HG02973 (cell line): ENCODE data around the gene TAF6.

Source experiments
- ATAC-seq: cut with Tn5 transposase; IDR thresholded peaks from one replicate; pipeline ENCODE4 v1.9.1; 2021; ENCODE audit warnings: moderate library complexity; ENCODE audit not compliant: unreplicated experiment

TAF6 gene

GRCh38 chr7:100098913-100099312, 20.2 kb downstream of the TAF6 start:
- no peak for ATAC-seq

- no peak for ATAC-seq
Measured at GRCh38 chr7:100095704-100096103, 23.5 kb downstream of the TAF6 start.

DNA sequence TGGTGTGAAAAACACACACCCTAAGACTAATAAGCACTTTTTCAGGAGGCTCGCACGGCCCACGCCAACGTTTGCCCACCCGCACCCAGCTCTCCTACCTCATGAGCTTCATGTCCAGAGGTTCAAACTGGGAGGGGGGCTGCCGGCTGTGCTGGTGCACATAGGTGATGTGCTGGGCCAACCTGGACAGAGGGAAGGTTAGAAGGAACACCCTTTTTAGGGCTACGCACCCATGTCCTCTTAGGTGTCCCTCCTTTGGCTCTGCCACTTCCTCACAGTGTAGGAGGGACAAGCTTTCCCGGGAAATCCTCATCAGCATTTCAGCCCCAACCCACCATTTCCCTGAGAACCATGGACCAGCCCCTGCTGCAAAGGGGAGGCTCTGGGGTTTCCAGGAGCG, 23.9 kb downstream of the TAF6 start:
- ATAC-seq = no peak

DNA sequence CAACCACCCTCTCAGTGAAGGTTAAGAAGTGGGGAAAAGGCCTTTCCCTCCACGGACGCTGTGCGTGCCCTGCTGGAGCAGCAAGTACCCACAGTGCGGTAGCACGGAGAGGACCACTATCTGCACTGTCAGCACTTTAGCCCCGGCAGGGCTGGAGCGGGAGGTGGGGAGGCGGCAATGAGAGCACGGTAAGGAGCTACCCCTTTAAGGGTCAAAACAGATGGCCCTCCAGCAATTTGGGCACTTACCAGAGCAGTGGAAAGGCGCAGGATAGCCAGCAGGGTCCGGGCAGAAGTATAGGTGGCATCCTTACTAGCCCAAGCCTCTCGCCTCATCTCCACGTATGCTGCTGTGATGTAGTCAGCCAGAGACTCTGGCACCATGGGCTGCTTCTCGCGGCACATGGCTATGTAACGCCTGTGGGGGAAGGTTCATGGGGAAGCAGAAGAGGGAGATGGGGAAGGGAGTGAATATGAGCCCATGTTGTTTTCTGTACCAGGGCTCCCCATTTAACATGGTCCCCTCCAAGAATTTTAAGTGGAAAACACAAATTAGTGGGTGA, 25.2 kb downstream of the TAF6 start:
- no peak for ATAC-seq

DNA sequence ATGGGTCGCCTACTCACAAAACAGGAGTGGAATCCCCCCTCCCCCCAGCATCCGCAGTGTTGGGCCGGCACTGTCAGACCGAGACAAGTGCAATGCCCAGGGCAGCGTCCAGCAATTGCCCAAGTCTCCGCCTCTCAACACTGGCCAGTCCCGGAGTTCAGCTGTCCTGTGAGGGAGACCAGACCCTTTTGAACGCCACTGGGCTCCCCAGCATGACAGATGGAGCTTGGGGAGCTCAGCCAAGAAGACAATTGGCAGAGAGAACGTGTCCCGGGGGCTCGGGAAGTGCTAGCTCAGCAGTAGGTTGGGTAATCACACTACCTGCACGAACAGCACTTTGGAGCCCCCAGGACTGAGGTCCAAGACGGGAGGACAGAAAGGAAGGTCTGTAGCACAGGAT, 25.7 kb downstream of the TAF6 start:
- no peak for ATAC-seq

GRCh38 chr7:100093054-100093453, 26.1 kb downstream of the TAF6 start:
- ATAC-seq = no peak

DNA sequence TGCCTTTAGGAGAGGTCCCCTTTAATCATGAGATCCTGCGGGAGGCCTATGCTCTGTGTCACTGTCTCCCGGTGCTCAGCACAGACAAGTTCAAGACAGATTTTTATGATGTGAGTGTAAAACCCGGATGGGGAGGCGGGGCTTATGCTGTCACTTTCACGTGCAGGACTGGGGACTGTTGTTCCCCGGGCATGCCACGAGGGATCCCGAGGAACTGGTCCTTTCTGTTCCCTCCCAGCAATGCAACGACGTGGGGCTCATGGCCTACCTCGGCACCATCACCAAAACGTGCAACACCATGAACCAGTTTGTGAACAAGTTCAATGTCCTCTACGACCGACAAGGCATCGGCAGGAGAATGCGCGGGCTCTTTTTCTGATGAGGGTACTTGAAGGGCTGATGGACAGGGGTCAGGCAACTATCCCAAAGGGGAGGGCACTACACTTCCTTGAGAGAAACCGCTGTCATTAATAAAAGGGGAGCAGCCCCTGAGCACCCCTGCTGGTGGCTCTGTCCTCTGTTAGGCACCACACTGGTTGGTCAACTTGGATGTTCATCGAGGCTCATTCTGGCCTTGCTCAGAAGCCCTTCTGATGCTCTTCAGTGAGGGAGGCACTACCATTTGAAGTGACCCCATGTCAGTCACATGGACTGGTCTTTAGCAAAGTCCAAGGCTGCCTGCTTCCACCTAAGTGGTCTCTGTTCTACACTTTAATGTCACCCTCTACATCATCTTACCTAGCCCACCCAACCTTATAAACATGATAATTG, 27.6 kb downstream of the TAF6 start:
- ATAC-seq = no peak

DNA sequence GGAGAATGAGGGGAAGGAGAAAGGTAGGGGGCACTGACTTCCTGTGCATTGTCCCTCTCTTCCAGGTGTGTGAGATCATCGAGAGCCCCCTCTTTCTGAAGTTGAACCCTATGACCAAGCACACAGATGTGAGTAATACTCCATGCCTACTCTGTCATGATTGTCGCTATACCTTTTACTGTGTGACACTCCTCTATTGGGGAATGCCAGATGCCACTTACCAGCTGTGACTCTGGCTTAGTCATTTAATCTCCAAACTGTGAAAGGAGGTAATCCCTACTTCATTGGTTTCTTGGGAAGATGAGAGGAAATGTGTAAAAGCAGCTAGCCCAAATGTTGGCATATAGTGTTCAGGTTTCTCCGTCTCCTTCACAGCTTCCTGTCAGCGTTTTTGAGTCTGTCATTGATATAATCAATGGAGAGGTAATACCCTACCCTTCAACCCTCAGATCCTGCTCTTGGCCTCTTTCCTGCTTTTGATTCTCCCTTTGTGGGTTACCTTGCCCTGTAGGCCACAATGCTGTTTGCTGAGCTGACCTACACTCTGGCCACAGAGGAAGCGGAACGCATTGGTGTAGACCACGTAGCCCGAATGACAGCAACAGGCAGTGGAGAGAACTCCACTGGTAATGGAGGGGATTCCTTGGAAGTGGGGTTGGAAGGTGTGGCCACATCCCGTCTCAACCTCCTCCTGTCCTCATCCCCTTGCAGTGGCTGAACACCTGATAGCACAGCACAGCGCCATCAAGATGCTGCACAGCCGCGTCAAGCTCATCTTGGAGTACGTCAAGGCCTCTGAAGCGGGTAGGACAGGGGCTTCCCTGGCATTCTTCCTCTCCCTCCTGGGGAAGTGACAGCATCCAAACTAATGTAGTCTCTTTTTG, 28.4 kb downstream of the TAF6 start:
- ATAC-seq = no peak

GRCh38 chr7:100089458-100090196, 29.5 kb downstream of the TAF6 start:
- no peak for ATAC-seq

- peak; percentile 47 for ATAC-seq
Measured at GRCh38 chr7:100088621-100089457, 30.3 kb downstream of the TAF6 start, which contains the start of gene COPS6. COPS6 (plus strand) TSS chr7:100088969; CDS start chr7:100088991, 22 bp downstream.

DNA sequence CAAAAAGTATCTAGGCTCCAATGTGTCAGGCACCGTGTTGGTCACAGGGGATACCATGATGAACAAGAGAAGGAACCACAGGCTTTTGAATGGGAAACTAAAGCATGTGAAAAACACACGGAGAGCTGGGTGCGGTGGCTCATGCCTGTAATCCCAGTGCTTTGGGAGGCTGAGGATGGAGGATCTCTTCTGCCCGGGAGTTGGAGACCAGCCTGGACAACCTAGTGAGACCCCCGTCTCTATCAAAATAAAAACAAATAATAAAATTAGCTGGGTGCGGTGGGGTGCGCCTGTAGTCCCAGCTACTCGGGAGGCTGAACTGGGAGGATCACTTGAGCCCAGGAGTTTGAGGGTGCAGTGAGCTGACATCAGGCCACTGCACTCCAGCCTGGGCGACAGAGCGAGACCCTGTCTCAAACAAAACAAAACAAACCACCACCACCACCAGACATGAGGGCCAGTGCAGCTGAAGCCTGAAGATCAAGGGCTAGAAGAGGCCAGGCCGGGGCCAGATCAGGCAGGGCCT, 31.0 kb downstream of the TAF6 start:
- no peak for ATAC-seq

DNA sequence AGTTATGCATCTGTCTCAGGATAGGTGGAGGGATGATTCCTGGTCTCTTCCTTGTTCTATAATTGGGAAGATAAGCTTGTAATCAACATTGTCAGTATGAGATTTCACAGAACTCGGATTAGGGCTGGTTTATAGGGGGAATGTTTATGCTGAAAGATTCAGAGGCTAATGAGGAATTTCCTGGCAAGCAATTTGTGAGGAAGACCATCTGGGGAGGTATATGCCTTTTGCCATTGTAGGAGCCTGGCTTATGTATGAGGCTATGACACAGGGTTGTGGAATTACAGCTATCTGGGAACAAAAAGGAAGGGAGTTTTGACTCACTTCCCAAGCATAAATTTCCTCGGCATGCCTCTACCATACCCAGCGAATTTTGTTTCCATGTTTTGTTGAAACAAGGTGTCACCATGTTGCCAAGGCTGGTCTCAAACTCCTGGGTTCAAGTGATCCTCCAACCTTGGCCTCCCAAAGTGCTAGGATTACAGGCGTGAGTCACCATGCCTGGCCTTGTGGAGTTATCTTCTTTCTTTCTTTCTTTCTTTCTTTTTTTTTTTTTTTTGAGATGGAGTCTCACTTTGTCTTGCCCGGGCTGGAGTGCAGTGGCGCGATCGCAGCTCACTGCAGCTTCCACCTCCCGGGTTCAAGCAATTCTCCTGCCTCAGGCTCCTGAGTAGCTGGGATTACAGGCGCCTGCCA, 32.0 kb downstream of the TAF6 start:
- ATAC-seq = no peak

- no peak for ATAC-seq
Measured at GRCh38 chr7:100085515-100085914, 33.6 kb downstream of the TAF6 start.

DNA sequence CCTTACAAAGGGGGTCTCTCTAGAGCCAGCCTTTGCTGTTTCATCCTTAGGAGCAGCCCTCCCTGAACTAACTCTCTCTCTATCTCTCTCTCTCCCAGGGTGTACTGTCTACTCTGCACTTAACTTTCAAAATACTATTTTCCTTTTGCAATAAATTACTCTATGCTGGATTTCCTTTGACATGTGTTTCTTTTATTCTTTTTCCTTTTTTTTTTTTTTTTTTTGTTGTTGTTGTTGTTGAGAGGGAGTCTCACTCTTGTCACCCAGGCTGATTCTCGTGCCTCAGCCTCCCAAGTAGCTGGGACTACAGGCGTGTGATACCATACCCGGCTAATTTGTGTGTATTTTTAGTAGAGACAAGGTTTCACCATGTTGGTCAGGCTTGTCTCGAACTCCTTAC, 36.2 kb downstream of the TAF6 start:
- ATAC-seq = no peak

GRCh38 chr7:100081535-100082102, 37.5 kb downstream of the TAF6 start, which contains the start of gene ZNF3:
ZNF3 (minus strand) TSS chr7:100081723; CDS start chr7:100077357, 4,366 bp downstream.
- peak; percentile 70 for ATAC-seq

- ATAC-seq = no peak
Measured at GRCh38 chr7:100080907-100081534, 38.1 kb downstream of the TAF6 start.

DNA sequence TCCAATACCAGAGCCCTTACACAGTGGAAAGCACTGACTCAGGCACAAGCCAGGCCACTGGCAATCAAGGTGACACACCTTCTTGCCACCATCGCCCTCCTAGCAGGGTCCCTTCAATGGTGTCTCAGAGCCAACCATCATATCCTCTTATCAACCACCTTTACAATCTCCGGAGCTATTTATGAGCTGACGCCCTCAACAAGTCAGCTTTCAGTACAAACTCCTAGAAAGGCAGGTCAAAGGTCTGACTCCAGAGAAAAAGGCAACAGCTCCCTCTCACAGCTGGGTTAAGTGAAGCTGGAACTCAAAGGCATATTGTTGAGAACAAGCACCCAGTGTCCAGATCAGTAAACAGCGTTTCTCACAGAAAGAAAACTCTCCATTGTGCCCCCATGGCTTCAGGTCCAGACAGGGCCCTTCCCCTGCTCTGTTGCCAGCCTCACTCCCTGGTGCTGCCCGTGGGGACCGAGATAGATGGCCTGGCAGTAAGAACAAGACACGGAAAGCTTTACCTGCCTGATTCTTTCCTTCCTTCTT, 40.1 kb downstream of the TAF6 start:
- ATAC-seq = no peak

GRCh38 chr7:100077205-100077604, 42.0 kb downstream of the TAF6 start:
- ATAC-seq = no peak
